ENCODE measurements around the gene PYDC2.
"Not testable (repeated sequence)": the region's sequence is repeated elsewhere in the genome, so short reads cannot be mapped to it uniquely, and the experiment has no call there.

PYDC2 gene

DNA sequence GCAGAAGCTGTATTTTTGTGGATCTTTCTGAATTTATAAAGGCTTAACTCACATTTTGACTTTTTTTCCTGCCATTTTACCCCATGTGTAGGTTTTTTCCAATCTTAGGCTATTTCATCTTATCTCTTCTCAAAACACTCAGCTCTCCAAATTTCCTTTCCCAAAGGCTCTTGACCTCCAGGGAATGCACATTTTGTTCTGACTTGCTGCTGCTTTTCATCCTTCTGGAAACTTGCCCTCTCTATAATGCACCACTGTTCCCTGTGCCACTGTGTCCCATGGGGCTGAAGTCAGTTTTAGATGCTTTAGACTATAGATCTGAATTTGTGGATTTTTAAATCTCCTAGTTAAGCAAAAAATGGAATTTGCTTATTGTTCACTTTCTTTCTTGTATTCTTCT is 9.1 kb downstream of the PYDC2 start:
- DNase-seq (ENCODE audit: low read depth, low spot score): no peak

DNA sequence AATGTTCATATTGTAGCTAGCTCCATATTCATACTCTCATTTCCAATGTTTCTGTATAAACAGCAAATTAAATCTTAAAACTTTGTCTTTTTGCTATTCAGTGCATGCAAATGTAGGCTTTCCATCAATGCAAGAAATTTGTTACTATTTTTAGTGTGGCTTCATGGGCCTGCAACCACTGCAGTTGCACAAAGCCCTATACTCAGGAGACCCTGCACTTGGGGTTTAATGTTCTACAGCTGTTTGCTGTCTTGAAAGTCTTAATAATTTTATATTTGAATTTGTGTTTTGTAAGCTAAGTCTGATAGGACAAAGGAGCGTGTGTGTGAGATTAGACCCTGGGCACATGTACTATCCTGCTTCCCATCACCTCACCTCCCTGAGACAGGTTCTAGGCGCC is 9.6 kb downstream of the PYDC2 start:
- no peak for DNase-seq (ENCODE audit: low read depth, low spot score)

DNA sequence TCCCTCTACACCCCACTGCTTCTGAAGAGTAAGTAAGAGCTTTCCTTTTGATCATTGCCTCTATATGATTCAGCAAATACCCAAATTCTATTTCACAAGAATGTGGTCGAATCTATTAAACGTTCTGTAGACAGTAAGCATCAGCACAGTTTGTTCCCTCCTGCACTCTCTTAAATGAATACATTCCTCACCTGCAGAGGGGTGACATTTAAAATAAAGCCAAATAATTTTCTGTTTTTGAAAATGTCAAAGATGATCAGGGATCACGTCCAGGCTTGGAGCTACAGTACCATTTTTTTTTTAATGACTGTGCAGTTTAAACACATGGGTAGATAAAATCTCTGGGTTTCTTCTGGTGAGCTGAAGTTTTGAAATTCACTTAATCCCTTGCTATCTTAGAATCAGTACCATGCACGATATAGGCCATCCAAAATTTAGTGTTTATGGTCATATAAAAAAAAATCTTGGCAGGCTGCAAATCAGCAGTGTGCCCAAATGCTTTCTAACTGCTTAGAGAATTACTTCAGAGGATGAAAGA is 12.8 kb downstream of the PYDC2 start:
- no peak for DNase-seq (ENCODE audit: low read depth, low spot score)

GRCh38 chr3:191476066-191476772 is 15.3 kb downstream of the PYDC2 start:
- DNase-seq (ENCODE audit: low read depth, low spot score): no peak

GRCh38 chr3:191483994-191484393 is 23.0 kb downstream of the PYDC2 start:
- not testable (repeated sequence) for DNase-seq (ENCODE audit: low read depth, low spot score)

GRCh38 chr3:191484461-191484860 is 23.5 kb downstream of the PYDC2 start:
- no peak for DNase-seq (ENCODE audit: low read depth, low spot score)

GRCh38 chr3:191492601-191493000 is 31.6 kb downstream of the PYDC2 start:
- no peak for DNase-seq (ENCODE audit: low read depth, low spot score)

- no peak for DNase-seq (ENCODE audit: low read depth, low spot score)
These were observed 32.4 kb downstream of the PYDC2 start for GRCh38 chr3:191493336-191493735.

DNA sequence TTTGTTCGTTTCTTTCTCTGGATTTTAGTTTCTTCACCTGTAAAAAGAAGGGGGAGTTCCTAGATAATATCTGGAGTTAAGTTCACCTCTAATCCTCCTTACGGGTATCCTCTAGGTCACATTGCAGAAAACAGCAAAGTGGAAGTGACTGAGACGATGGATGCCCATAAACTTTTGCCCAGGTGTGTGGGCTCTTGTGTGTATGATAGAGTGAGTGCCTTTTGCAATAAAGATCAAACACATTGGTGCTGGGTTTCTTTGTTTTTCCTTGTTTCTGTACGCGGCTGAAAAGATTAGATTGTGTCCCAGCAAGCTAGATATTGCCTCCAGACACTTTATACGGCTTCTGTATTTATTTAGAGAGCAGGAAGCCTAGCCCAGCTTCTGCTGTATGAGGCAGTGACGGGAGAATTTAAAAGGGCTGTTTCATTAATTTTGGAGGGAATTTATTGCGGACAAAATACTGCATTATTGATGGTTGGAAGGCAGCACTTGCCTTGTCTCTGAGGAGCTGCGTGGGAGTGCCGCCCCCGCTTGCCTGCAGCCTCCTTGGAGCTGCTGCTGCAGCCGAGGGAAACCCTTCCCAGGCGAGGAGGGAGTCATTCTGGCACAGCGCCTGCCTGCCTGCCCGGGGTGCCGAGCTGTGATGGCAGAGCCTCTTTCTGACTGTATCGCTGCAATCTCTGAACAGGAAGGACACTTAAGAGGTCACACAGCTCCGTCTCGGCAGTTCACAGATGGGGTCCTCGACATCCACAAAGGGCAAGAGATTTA is 38.5 kb downstream of the PYDC2 start:
- DNase-seq (ENCODE audit: low read depth, low spot score): no peak

DNA sequence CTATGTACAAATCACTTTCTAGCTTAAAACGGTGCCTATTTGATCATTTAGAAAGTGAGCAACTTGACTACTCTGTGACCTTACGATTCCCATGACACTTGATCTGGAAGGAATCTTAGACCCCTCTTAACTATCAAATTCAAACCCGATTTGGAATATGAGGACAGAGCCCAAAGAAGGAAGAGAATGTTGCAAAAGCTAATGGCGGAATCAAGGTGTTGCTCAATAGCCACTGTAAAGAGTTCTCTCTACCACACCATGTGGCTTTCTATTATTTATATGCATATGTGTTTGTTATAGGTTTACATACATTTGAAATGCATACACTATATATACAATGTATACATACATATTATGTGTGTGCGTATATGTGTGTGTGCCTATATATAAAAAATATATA is 39.9 kb downstream of the PYDC2 start:
- DNase-seq (ENCODE audit: low read depth, low spot score): no peak

GRCh38 chr3:191502583-191502982 is 41.6 kb downstream of the PYDC2 start:
- no peak for DNase-seq (ENCODE audit: low read depth, low spot score)

- no peak for DNase-seq (ENCODE audit: low read depth, low spot score)
These were observed 48.1 kb downstream of the PYDC2 start for GRCh38 chr3:191509078-191509477.
